Activated CD4-positive, alpha-beta T cell treated with anti-CD3 and anti-CD28 coated beads for 48 hours (primary cell): Measurements from ENCODE around the gene NRP1.

Experiments used
- DNase-seq: peaks from one replicate; pipeline ENCODE4 v3.0.0-alpha.2; 2020

Gene NRP1

DNA sequence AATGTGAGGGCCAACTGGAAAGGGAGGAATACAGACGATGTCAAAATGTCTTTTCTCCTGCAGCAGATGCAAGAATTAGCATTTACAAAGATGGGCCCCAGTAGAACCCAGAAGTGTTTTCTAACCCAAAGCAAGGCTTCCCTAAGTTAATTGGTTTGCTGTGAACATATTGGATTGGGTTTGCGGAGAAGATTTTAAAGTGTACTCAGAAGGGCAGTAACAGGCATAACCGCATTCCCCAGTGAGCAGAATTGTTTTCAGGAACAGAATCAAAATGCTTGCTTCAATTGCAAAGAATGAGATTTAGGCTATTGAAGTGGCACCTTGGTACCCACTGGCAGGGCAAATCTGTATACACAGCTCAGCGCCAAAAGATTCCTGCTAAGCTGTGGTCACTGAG, 78.0 kb downstream of the NRP1 start:
- no peak for DNase-seq

- DNase-seq, result no peak
Measured at GRCh38 chr10:33254556-33255160, 79.8 kb downstream of the NRP1 start.

GRCh38 chr10:33253411-33253810, 81.1 kb downstream of the NRP1 start:
- no peak for DNase-seq

GRCh38 chr10:33252794-33253203, 81.7 kb downstream of the NRP1 start:
- no peak for DNase-seq

DNA sequence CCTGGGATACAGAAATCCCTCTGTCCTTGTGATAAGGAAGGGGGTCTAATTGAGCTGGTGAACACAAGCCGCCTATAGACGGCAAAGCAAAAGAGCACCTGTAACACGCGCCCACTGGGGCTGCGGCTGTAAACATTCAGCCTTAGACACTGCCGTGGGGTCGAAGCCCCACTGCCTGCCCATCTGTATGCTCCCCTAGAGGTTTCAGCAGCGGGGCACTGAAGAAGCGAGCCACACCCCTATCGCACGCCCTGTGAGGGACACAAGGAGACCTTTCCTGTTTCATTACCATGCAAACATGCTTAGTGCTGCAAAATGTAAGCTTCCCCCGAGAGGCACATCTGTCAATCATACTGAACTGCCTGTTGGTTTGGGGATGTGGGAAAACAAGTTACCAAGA, 82.1 kb downstream of the NRP1 start:
- DNase-seq, result peak; percentile 32

- no peak for DNase-seq
Measured at GRCh38 chr10:33249659-33250345, 84.7 kb downstream of the NRP1 start.

DNA sequence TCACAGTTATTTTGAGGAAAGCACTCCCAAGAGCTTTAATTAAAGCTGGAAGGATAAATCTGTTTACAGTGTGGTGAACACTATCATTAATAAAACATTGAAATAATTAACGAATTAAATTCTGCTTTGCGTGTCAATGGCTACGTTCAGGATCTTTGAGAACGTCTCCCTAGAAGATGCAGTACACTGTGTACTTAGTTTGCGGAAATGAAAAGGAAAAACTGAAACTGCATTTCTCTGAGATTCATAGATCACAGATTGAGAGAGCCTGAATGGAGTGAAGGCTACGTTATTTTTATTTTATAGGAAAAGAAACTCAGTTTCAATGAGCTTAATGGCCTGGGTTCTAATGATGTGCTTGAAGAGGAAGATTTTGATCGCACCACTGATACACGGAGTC, 85.3 kb downstream of the NRP1 start:
- DNase-seq, result no peak

DNA sequence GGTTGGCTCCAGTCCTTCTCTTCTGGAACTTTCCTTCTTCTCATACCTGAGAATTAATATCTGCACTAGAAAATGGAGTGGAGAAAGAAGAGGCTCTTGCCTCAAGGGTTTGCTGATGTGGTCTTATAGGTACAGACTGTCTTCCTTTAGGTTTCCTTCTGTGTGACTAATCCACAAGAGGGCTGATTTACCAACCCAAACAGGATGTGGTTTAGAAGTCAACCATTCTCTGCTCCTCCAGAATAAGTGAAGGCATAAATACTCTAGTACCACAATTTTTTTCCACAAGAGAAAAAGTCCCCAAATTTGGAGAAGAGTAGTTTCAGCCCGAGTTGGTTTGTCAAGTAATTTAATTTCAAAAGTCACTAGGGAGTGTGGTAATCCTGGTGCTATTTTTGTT, 85.8 kb downstream of the NRP1 start:
- DNase-seq, result no peak

DNA sequence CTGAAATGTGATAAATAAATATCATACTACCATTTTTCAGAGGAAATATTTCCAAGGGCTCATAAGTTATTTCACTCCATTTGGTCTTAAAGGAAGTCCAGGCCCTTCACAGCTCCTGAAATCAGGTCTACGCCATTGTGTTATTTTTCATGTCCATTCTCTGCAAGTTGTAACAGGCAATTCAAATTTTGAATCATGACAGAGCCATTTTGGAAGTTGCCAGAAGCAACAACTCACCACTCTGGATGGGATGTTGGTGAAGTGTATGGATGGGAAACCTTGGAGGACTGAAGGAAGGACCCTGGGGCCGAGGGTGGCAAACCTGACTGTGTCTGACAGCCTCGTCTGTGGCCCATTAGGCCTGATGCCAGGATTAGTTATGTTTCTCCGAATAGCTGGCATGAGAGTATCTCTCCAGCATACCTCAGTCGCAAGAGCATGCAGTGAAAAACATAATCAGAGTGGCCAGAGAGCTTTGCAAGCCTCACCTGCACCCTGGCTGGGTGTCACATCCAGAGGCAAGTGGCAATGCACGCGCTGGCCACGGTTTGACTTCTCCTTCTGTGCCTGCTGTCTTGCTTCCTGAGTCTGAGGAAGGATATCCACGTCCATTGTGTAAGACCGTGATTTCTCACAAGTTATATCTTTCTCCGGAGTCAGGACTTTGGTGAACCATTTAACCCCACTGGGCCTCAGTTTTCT, 87.1 kb downstream of the NRP1 start:
- no peak for DNase-seq

- DNase-seq, result no peak
Measured at GRCh38 chr10:33245343-33245742, 89.1 kb downstream of the NRP1 start.

- DNase-seq, result no peak
Measured at GRCh38 chr10:33244354-33244967, 90.0 kb downstream of the NRP1 start.

GRCh38 chr10:33243703-33244102, 90.8 kb downstream of the NRP1 start:
- no peak for DNase-seq

GRCh38 chr10:33242931-33243330, 91.5 kb downstream of the NRP1 start:
- no peak for DNase-seq

GRCh38 chr10:33241351-33241750, 93.1 kb downstream of the NRP1 start:
- DNase-seq, result no peak

DNA sequence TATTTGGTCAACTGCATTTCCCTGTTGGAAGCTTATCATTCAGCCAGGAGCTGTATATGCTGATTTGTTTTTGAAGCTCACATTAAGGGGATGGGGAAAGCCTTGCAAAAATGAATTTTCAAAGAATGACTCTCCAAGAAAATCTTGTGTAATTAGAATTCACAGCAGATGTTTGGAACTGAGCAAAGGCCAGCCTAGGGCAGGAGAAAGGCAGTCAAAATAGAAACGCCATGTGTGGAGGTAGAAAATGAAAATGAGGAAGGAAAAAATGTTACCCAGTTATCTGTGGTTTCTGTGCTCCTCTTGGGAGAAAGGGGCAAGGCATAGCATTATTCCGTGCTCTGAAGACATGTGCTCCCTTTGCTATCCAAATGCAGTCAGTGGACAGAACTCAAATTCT, 93.5 kb downstream of the NRP1 start:
- no peak for DNase-seq

- DNase-seq, result no peak
Measured at GRCh38 chr10:33240258-33240657, 94.2 kb downstream of the NRP1 start.

GRCh38 chr10:33239257-33239656, 95.2 kb downstream of the NRP1 start:
- DNase-seq, result no peak

DNA sequence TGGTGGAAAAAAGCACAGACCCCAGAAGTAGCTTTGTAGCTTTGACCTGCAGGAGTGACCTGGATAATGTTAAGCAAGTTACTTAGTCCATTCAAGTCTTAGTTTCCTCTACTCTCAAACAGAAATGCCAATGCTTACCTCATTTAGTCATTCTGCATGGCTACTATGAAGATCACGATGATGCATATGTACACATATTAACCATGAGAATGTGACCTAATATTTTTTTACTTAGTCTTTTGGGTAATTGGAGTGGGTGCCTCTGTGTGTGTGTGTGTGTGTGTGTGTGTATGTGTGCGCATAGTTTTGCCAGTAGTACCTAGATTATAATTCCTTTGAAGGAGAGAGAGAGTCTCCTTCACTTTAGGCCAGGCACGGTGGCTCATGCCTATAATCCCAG, 95.8 kb downstream of the NRP1 start:
- no peak for DNase-seq

DNA sequence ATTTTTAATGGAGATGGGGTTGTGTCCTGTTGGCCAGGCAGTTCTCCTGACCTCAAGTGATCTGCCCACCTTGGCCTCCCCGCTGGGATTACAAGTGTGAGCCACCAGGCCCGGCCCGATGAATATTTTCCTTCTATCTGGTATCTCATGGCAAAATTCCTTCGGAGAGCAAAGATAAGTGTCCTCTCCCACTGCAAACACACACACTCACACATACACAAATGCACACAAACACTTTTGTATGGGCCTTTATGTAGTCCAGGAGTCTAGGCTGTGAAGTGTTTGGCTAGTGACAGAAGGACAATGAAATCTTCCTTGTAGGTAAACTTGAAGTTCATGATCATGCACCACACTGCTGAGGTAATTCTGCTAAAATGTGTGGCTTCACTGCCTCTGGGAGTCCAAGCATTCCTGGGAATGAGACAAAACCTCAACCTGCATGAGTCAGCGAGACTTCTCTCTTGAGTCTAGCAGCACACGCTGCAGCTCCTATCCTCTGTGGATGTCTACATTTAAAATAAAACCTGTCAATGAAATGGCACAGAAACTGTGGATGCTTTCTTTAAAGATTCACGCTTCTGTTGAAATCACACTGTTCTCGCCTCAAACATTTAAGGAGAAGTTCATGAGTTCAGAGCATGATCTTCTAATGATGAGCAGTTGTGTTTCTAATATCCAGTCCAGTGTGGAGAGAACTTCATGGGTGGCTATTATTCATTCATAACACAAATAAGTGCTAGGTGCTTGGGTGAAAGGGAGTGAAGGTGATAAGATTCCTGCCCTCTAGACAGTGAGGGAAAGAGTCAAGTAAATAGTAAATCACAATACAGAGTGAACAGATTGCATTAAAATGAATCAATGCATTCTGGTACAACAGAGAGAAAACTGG, 96.5 kb downstream of the NRP1 start:
- DNase-seq, result no peak

DNA sequence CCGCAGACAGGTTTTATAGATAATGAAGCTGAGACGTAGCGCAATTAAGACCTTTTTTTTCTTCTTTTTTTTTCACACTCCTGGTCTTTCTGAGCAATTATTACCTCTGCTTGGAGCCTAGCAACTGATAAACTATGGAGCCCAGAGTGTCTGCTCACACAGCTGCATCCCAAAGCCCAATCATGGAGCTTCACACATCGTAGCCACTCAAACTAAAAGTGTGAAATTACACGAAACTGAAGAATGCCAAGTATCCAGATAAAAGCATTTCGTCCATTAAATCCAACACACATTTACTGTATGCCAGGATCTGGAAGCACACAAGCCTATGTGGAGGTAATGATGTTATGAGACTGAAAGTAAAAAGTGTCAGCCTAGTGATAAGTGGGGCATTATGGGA, 97.6 kb downstream of the NRP1 start:
- no peak for DNase-seq

GRCh38 chr10:33235951-33236350, 98.5 kb downstream of the NRP1 start:
- DNase-seq, result no peak

GRCh38 chr10:33235251-33235884, 99.1 kb downstream of the NRP1 start:
- no peak for DNase-seq
